GM18505 (cell line): ENCODE results near the gene UBE2R2.
A peak's percentile ranks its signal among the peaks of the same experiment; 100 is the strongest.
"Not testable (repeated sequence)": the region's sequence is repeated elsewhere in the genome, so short reads cannot be mapped to it uniquely, and the experiment has no call there.

ENCODE experiments used
- ATAC-seq: cut with Tn5 transposase; IDR thresholded peaks from one replicate; pipeline ENCODE4 v1.9.1; 2021; ENCODE audit not compliant: unreplicated experiment
- POLR2A ChIP-seq: IDR thresholded peaks from 4 replicates; pipeline ENCODE4 v1.6.1; 2011; ENCODE audit warnings: borderline replicate concordance; ENCODE audit not compliant: insufficient read depth, insufficient read length; ENCODE audit errors: extremely low read depth

UBE2R2 gene

GRCh38 chr9:33813712-33814641 lies 3.0 kb upstream of the UBE2R2 start:
- TF ChIP-seq POLR2A, result no peak

GRCh38 chr9:33815781-33816180 lies 1.2 kb upstream of the UBE2R2 start:
- no peak for ATAC-seq

More at GRCh38 chr9:33813712-33814641, 3.0 kb upstream of the UBE2R2 start:
- ATAC-seq, result no peak

GRCh38 chr9:33817327-33818166 lies 587 bp downstream of the UBE2R2 start:
- ATAC-seq, result peak; percentile 23
- TF ChIP-seq POLR2A, result peak; percentile 62

More at GRCh38 chr9:33815781-33816180, 1.2 kb upstream of the UBE2R2 start:
- no peak for TF ChIP-seq POLR2A

- TF ChIP-seq POLR2A, result no peak
- peak; percentile 5 for ATAC-seq
These were observed 1.3 kb downstream of the UBE2R2 start for GRCh38 chr9:33818167-33818846.

- TF ChIP-seq POLR2A, result no peak
- no peak for ATAC-seq
These were observed 2.0 kb downstream of the UBE2R2 start for GRCh38 chr9:33818847-33819500.

GRCh38 chr9:33820231-33820745 lies 3.3 kb downstream of the UBE2R2 start:
- no peak for ATAC-seq
- no peak for TF ChIP-seq POLR2A

GRCh38 chr9:33823801-33824200 lies 6.8 kb downstream of the UBE2R2 start:
- TF ChIP-seq POLR2A, result no peak
- no peak for ATAC-seq

- ATAC-seq, result not testable (repeated sequence)
These were observed 10.3 kb downstream of the UBE2R2 start for GRCh38 chr9:33827285-33827684.

GRCh38 chr9:33829641-33830230 lies 12.8 kb downstream of the UBE2R2 start:
- not testable (repeated sequence) for ATAC-seq

- ATAC-seq, result no peak
These were observed 18.8 kb downstream of the UBE2R2 start for GRCh38 chr9:33835625-33836260.

GRCh38 chr9:33836261-33836660 lies 19.3 kb downstream of the UBE2R2 start:
- ATAC-seq, result not testable (repeated sequence)

More at GRCh38 chr9:33835625-33836260, 18.8 kb downstream of the UBE2R2 start:
- TF ChIP-seq POLR2A, result no peak

- ATAC-seq, result no peak
- no peak for TF ChIP-seq POLR2A
These were observed 20.2 kb downstream of the UBE2R2 start for GRCh38 chr9:33837138-33837537.
